AG10803 (cell line): ENCODE results near the gene SNAI3.

Experiments used
- DNase-seq: peaks from one replicate; pipeline ENCODE4 v3.0.0; 2010; ENCODE audit warnings: low read depth
- H3K4me3 ChIP-seq: 2 replicates; pipeline ENCODE4 v1.5.1; 2011; ENCODE audit warnings: mild to moderate bottlenecking, low read length, control low read depth
- TF ChIP-seq, protein P1 (sequence below): conservative IDR thresholded peaks from 2 replicates; pipeline ENCODE4 v1.5.1; 2011; ENCODE audit warnings: mild to moderate bottlenecking, low read length, control low read depth, inconsistent platforms

Gene SNAI3

DNA sequence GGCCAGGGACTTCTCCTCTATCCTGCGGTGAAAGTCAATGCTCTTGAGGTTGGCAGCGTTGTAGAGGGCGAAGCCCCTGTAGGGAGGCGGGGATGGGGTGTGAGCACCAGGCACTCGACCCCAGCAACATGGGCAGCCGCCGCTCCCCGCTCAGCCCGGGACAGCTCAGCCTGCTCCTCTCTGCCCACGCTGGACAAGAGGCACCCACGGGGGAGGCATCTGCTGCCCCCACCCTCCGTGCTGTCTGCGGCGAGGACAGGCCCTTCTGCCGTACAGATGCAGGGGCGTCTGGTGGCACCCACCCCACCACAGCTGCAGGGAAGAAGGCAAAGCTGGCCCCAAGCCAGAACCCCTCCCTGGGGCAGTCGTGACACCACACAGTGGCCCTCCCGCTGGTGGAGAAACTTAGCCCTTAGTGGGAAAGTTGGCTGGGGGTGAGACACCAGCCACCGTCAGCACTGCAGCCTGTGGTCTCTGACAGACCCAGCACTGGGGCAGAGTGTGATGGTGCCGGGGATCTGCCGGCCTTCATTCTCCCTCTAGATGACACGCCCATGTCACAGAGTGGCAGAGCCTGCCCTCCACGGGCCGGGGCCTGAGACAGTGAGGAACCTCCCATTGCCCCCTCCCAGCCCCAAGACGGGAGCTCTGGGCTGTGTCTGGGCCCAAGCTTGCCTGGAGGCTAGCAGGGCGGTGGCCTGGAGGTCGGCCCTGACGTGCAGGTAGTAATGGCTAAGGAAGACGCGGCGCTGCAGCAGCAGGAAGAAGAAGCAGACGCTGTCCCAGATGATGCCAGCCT lies 39.5 kb upstream of the SNAI3 start:
- TF ChIP-seq, protein P1, sequence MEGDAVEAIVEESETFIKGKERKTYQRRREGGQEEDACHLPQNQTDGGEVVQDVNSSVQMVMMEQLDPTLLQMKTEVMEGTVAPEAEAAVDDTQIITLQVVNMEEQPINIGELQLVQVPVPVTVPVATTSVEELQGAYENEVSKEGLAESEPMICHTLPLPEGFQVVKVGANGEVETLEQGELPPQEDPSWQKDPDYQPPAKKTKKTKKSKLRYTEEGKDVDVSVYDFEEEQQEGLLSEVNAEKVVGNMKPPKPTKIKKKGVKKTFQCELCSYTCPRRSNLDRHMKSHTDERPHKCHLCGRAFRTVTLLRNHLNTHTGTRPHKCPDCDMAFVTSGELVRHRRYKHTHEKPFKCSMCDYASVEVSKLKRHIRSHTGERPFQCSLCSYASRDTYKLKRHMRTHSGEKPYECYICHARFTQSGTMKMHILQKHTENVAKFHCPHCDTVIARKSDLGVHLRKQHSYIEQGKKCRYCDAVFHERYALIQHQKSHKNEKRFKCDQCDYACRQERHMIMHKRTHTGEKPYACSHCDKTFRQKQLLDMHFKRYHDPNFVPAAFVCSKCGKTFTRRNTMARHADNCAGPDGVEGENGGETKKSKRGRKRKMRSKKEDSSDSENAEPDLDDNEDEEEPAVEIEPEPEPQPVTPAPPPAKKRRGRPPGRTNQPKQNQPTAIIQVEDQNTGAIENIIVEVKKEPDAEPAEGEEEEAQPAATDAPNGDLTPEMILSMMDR, result no peak
- H3K4me3 ChIP-seq, result no peak overlapping the region
- no peak for DNase-seq

- H3K4me3 ChIP-seq, result no peak overlapping the region
- no peak for DNase-seq
- TF ChIP-seq, protein P1, result no peak
These were observed 38.7 kb upstream of the SNAI3 start for GRCh38 chr16:88724855-88725555.

GRCh38 chr16:88723911-88724310 lies 37.6 kb upstream of the SNAI3 start:
- TF ChIP-seq, protein P1, result no peak
- no peak overlapping the region for H3K4me3 ChIP-seq
- DNase-seq, result no peak

DNA sequence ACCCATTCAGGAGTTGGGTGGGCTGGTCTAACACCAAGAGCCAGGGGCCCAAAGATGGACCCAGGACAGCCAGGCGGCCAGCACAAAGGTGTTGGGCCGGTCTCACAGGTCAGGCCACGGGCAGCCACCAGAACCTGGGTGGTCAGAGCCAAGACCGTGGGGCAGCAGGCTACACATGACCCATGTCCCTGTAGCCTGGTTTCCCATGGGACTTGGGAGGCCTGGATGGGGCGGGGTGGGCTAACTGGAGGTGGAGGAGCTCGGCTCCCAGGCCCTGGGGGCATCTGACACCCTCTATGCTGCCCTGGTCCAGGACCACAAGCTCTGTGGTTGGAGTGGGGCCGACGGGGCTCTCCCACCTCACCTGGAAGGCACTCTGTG lies 37.2 kb upstream of the SNAI3 start:
- no peak overlapping the region for H3K4me3 ChIP-seq
- no peak for DNase-seq
- TF ChIP-seq, protein P1, result no peak

- no peak overlapping the region for H3K4me3 ChIP-seq
- TF ChIP-seq, protein P1, result no peak
- no peak for DNase-seq
These were observed 36.6 kb upstream of the SNAI3 start for GRCh38 chr16:88722784-88723506.

DNA sequence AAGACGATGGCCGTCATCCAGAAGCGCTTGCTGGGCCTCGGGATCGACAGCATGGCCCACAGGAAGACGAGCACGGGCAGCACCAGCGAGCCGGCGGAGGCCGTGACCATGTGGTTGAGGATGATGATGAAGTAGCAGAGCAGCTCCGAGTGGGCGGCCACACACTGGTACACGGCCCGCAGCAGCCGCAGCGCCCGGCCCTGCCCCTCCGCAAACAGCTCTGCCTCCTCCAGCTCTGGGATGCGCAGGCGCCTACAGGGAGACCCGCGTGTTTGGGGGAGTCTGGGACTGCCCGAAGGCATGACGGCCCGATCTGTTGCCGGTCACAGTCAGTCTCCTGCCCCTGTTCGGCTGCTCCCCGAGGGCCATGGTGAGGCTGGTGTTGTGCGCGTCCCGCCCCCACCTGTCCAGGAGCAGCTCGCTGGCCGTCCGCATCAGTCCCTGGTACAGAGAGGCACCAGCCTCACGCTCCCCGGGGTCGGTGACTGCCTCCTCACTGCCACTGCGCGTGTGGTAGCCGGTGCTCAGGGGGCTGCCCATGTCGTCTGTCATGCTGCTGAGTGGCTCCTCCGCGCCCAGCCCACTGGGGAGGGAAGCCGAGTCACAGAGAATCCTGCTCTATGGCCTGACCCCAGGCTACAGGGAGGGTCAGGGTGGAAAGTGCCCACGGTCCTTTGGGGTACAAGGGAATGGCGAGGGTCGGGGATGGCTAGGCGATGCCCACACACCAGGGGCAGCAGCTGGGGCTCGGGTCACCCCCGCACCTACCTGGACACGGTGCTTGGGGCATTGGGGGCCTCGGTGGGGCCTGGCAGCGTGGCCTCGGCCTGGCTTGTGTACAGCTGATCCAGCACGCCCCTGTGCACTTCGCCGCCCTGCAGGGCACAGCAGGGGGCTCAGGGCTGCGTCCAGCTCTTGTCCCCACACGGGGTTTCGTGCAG lies 35.8 kb upstream of the SNAI3 start:
- TF ChIP-seq, protein P1, result no peak
- DNase-seq, result no peak
- no peak overlapping the region for H3K4me3 ChIP-seq
